H1 (cell line): ENCODE results near the gene BHLHE23.

Source experiments
- CEBPB ChIP-seq: IDR thresholded peaks from 2 replicates; pipeline ENCODE4 v1.6.1; 2012; ENCODE audit warnings: low read depth, low read length
- EZH2 ChIP-seq: fragments of 200-600 bp; sonication (generic); IDR thresholded peaks from 2 replicates; pipeline ENCODE4 v1.7.1; 2012; ENCODE audit warnings: low read depth, mild to moderate bottlenecking, moderate library complexity, low read length, inconsistent platforms; ENCODE audit not compliant: severe bottlenecking
- KDM1A ChIP-seq: fragments of 200-600, 300-600 bp; sonication (generic); IDR thresholded peaks from 2 replicates; pipeline ENCODE4 v1.7.1; 2016; ENCODE audit warnings: mild to moderate bottlenecking, low read length, borderline replicate concordance
- KDM5A ChIP-seq: fragments of 200-600 bp; IDR thresholded peaks from 2 replicates; pipeline ENCODE4 v1.7.1; 2012; ENCODE audit warnings: mild to moderate bottlenecking, low read length, inconsistent platforms, mixed read lengths
- PHF8 ChIP-seq: fragments of 200-600 bp; sonication (generic); conservative IDR thresholded peaks from 2 replicates; pipeline ENCODE4 v1.7.1; 2012; ENCODE audit warnings: low read depth, mild to moderate bottlenecking, inconsistent platforms, low read length, moderate library complexity
- POLR2A ChIP-seq, 2 experiments: IDR thresholded peaks; 1 replicate in 1 of 2; 2 replicates in 1 of 2; pipeline ENCODE4 v1.6.1; 2011; ENCODE audit warnings: low read depth in 2 of 2, low read length in 2 of 2, mild to moderate bottlenecking in 2 of 2; ENCODE audit errors: control extremely low read depth in 1 of 2
- RAD21 ChIP-seq, 2 experiments: IDR thresholded peaks in 1 of 2; conservative IDR thresholded peaks in 1 of 2; 2 replicates each; pipeline ENCODE4 v1.6.1; 2011; ENCODE audit warnings: low read depth in 2 of 2, low read length in 2 of 2, improper control_type of control experiment in 1 of 2, inconsistent platforms in 1 of 2, mild to moderate bottlenecking in 1 of 2, moderate library complexity in 1 of 2
- SRF ChIP-seq: IDR thresholded peaks from 2 replicates; pipeline ENCODE4 v1.6.1; 2011; ENCODE audit warnings: mild to moderate bottlenecking, low read depth, low read length, moderate library complexity
- TEAD4 ChIP-seq: IDR thresholded peaks from 2 replicates; pipeline ENCODE4 v1.6.1; 2012; ENCODE audit warnings: low read depth, low read length, inconsistent platforms, mixed read lengths
- TF ChIP-seq, protein P1 (sequence below), 3 experiments: IDR thresholded peaks; 1 replicate in 2 of 3; 2 replicates in 1 of 3; pipeline versions ENCODE4 v1.5.1 to v1.6.1; 2011; ENCODE audit warnings: low read length in 3 of 3, mild to moderate bottlenecking in 3 of 3, inconsistent platforms in 2 of 3, low read depth in 1 of 3, moderate library complexity in 1 of 3; ENCODE audit not compliant: insufficient read depth in 1 of 3; ENCODE audit errors: control extremely low read depth in 1 of 3

DNA sequence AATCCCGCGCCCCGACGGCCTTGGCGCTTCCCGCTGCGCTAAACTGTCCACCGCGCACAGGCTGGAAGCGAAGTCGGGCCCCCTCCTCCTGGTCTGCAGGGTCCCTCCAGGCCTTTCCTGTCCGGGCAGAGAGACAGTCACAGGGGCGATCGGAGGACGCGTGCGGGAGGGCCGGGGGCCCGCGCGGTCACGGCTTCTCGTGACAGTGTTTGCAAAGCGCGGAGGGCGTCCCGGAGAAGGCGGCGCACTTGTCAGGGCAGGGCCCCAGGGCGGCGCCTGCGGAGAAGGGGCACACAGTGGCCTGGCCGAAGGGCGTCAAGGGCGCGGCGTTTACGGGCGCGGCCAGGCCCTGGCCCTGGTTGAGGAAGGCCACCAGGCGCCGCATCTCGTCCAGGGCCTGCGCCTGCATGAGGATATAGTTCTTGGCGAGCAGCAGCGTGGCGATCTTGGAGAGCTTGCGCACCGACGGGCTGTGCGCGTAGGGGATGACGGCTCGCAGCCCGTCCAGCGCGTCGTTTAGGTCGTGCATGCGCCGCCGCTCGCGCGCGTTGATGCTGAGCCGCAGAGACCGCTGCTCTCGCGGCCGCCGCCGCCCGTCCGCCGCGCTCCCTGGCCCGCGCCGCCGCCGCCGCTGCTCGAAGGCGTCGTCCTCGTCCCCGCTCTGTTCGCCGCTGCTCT lies 763 bp downstream of the BHLHE23 start:
- no peak for TF ChIP-seq CEBPB
- no peak for TF ChIP-seq KDM5A
- TF ChIP-seq PHF8: no peak
- TF ChIP-seq, protein P1, sequence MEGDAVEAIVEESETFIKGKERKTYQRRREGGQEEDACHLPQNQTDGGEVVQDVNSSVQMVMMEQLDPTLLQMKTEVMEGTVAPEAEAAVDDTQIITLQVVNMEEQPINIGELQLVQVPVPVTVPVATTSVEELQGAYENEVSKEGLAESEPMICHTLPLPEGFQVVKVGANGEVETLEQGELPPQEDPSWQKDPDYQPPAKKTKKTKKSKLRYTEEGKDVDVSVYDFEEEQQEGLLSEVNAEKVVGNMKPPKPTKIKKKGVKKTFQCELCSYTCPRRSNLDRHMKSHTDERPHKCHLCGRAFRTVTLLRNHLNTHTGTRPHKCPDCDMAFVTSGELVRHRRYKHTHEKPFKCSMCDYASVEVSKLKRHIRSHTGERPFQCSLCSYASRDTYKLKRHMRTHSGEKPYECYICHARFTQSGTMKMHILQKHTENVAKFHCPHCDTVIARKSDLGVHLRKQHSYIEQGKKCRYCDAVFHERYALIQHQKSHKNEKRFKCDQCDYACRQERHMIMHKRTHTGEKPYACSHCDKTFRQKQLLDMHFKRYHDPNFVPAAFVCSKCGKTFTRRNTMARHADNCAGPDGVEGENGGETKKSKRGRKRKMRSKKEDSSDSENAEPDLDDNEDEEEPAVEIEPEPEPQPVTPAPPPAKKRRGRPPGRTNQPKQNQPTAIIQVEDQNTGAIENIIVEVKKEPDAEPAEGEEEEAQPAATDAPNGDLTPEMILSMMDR (IDR thresholded peaks at IDR 0.05; ENCODE audit: control extremely low read depth in 1 of 3, insufficient read depth in 1 of 3, low read depth in 1 of 3, low read length in 3 of 3): no peak
- no peak for TF ChIP-seq POLR2A (IDR thresholded peaks at IDR 0.05; ENCODE audit: control extremely low read depth in 1 of 2, low read depth in 2 of 2, low read length in 2 of 2)
- peak; percentile 94 for TF ChIP-seq EZH2
- TF ChIP-seq RAD21 (IDR thresholded peaks at IDR 0.05 in 1 of 2, conservative IDR thresholded peaks at IDR 0.05 in 1 of 2; ENCODE audit: low read depth in 2 of 2, low read length in 2 of 2): no peak
- TF ChIP-seq TEAD4: no peak
- no peak for TF ChIP-seq SRF
- TF ChIP-seq KDM1A: no peak
